HFF-Myc (cell line): ENCODE results near the gene RXRB.
A peak's percentile ranks its signal among the peaks of the same experiment; 100 is the strongest.

Experiments used
- DNase-seq: peaks from one replicate; pipeline ENCODE4 v3.0.0-alpha.2; 2011; ENCODE audit warnings: low read depth; ENCODE audit errors: extremely low read depth
- H3K4me3 ChIP-seq: replicated peaks from 2 replicates; pipeline ENCODE4 v1.5.1; 2011; ENCODE audit warnings: low read depth, mild to moderate bottlenecking, control low read depth, low read length
- TF ChIP-seq, protein P1 (sequence below): IDR thresholded peaks from 2 replicates; pipeline ENCODE4 v1.5.1; 2012; ENCODE audit warnings: mild to moderate bottlenecking, low read depth, low read length, control low read depth; ENCODE audit errors: missing control alignments

The RXRB gene

DNA sequence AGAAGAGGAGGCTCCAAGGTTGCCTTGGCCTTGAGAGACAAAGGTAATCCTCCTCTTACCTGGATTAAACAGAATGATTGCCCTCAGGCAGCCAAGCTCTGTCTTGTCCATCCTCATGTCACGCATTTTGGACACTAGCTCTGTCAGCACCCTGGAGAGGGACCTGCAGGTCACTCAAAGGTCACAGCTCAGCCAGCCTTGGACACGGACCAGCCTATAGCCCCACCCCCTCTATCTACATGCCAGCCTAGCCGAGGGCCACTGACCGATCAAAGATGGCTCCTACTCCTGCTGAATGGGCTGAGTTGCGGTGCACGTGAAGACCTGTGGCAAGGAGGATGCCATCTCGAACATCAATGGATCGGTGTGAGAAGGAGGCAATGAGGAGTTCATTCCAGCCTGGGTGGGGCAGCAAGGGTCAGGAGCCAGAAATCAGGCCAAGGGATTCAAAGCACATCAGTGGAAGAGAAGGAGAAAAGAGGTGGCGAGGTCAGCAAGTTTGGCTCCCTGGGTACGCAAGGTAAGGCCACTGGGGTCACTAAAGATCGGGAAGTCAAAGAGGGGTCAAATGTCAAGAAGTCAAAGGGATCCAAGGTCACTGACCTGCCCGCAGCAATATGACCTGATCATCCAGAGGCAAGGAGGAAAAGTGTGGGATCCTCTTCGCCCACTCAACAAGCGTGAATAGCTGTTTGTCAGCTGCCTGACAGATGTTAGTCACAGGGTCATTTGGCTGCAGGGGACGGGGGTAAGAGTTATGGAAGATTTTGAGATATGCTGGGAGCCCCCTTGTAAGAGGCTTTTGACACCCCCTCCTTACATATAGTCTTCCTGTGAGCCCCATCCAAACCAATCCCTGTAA, 4.9 kb downstream of the RXRB start:
- TF ChIP-seq, protein P1, sequence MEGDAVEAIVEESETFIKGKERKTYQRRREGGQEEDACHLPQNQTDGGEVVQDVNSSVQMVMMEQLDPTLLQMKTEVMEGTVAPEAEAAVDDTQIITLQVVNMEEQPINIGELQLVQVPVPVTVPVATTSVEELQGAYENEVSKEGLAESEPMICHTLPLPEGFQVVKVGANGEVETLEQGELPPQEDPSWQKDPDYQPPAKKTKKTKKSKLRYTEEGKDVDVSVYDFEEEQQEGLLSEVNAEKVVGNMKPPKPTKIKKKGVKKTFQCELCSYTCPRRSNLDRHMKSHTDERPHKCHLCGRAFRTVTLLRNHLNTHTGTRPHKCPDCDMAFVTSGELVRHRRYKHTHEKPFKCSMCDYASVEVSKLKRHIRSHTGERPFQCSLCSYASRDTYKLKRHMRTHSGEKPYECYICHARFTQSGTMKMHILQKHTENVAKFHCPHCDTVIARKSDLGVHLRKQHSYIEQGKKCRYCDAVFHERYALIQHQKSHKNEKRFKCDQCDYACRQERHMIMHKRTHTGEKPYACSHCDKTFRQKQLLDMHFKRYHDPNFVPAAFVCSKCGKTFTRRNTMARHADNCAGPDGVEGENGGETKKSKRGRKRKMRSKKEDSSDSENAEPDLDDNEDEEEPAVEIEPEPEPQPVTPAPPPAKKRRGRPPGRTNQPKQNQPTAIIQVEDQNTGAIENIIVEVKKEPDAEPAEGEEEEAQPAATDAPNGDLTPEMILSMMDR: no peak
- no peak overlapping the region for H3K4me3 ChIP-seq
- DNase-seq: no peak

DNA sequence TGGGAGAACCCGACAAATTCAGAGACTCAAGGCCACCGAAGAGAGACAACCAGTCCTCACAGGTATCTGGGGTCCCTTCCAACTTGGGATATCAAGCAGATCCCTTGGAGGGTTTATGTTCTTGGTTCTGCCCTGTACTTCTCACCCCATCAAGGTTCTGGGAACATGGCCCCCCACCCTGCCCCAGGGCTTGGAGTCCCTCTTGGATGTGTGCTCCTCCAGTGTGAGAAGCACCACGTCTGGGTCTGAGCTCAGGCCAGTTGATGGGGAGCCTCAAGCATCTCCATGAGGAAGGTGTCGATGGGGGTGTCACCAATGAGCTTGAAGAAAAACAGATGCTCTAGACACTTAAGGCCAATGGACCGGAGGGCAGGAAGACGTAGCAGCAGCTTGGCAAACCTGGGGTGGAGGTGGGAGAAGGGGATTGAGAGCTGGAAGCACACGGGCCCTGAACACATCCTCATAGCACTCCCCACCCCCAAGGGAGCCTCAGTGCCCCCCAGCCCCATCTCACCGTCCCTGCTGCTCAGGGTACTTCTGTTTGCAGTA, 6.0 kb downstream of the RXRB start:
- DNase-seq: no peak
- TF ChIP-seq, protein P1: no peak
- H3K4me3 ChIP-seq: no peak overlapping the region

DNA sequence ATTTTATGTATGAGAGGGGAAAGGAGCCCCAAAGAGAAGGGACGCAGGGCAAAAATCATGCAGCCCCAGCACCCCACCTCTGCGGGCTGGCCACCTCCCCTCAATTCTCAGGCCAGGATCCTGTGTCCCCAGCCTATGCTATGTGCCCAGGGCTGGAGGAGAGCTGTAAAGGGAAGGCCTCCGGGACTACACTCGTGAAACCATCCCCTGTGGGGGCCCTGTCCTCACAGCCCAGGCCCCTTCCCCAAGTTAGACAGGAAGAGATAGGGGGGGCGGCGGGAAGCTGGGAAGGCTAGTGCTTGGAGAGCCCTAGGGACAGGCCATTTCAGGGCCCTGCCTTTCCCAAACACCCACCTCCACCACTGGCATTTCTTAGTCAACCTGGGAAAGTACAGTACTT, 6.8 kb downstream of the RXRB start:
- H3K4me3 ChIP-seq: no peak overlapping the region
- no peak for DNase-seq
- TF ChIP-seq, protein P1: no peak

DNA sequence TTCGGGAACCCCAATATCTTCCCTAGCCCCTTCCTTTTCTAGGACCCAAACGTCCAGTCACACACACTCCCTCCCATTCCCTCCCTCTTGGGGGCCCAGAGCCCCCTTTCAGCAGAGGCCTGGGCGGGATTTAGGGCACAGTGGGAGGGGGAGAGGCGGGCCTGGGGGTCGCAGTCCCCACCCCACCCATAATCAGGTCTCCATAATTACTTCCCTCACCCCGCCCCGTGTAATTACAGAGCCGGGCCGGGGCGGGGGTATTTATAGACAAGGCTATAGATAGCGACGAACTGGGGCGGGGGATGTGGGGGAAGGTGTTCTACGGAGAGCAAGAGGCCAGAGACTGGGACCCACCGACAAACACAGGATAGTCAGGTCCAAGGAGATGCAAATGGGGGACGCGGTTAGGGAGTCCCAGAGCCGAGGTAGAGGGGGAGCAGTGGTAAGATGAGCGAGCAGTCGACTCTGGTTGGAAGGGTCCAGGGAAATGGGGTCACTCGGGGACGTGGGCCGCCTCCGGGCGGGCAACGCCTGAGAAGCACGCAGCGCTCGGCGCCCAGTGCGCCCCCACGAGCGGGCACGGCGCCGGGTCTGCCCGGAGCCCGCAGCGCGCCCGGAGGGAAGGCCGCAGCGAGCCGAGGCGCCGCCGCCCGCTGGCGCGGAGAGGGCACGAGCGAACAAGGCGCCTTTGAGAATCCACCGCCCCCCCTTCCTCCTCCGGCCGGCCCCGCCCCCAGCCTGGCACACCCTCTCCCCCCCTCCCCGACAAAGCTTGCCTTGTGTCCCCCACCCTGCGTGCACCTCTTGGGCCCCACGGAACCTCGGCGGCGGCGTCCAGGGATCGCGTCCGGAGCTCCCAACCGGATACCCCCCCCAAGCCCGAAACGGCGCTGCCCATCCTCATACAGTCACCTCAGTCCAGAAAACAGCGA, 7.5 kb downstream of the RXRB start:
- TF ChIP-seq, protein P1: no peak
- 0 out of 2 replicates have a peak overlapping the region, but pooled peaks have one; percentile 15 for H3K4me3 ChIP-seq
- DNase-seq: no peak

DNA sequence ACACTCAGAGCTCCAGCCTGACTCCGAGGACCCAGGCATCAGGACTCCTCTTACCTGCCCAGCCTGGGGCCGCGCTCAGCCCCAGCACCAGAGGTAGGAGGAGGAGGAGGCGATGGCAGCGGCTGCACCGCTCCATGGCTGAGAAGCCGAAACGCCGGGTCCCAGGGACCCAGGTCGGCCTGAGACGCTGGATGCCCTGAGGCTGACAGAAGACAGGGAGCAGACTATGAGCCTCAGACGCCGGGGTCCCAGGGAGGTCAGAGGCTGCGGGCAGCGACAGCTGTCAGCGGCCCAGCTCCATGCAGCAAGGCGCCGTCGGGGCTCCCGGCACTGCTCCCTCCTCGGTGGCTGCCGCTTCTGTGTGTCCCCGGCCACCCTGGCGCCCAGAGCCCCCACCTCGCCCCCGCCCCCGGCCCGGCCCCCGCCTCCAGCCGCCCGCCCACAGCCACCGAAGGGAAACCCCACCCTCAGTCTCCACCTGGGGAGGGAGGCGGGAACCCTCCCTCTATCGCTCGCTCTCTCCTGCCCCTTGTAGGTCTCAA, 8.3 kb downstream of the RXRB start, which contains the start of gene COL11A2:
COL11A2 (minus strand) TSS at position 363 of the 542 bp plus-strand sequence; CDS start at position 136, 227 bp downstream.
- no peak for DNase-seq
- TF ChIP-seq, protein P1: no peak
- 0 out of 2 replicates have a peak within 1 kb of the TSS, but pooled peaks have one; percentile 15 for H3K4me3 ChIP-seq
